ENCODE data around the gene SOX8.
A peak's percentile ranks its signal among the peaks of the same experiment; 100 is the strongest.
"Not testable (repeated sequence)": the region's sequence is repeated elsewhere in the genome, so short reads cannot be mapped to it uniquely, and the experiment has no call there.

SOX8 gene

DNA sequence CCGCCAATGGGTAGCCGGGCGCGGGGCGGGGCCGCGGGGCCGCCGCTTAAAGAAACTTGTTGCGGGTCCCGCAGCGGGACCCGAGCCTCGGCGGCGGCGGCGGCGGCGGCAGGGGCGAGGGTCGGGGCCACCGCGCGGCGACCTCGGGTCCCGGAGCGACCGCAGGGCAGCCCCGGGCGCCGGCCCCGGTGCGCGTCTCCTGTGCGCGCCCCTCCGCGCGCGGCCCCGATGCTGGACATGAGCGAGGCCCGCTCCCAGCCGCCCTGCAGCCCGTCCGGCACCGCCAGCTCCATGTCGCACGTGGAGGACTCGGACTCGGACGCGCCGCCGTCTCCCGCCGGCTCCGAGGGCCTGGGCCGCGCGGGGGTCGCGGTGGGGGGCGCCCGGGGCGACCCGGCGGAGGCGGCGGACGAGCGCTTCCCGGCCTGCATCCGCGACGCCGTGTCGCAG is at the start of gene SOX8:
TSS of gene SOX8 (plus strand) at position 76 of the 450 bp plus-strand sequence. CDS start at position 229, 153 bp downstream.
- peak in 1 of 3 experiments; percentile 27 for DNase-seq (ENCODE audit: low read depth in 3 of 3)

DNA sequence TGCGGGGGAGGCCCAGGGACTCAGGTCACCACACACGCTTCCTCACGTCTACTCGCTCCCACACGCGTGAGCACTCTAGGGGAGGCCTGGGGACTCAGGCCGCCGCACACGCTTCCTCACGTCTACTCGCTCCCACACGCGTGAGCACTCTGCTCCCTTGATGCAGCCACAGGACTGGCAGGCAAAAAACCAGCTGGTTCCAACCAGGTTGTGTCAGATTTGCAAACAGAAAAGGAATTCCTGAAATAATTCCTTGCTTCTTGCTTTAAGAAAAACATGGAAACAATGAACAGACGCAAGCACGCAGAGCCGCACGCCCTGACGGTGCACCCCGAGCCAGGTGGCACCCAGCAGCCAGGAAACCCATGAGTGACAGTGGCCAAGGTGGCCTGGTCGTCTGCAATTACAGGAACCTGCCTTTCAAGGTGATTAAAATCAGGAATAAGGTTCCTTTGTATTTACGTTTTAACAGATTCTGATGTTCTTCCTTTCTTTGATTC is 48.7 kb upstream of the SOX8 start:
- no peak for DNase-seq (ENCODE audit: low read depth in 3 of 3)

DNA sequence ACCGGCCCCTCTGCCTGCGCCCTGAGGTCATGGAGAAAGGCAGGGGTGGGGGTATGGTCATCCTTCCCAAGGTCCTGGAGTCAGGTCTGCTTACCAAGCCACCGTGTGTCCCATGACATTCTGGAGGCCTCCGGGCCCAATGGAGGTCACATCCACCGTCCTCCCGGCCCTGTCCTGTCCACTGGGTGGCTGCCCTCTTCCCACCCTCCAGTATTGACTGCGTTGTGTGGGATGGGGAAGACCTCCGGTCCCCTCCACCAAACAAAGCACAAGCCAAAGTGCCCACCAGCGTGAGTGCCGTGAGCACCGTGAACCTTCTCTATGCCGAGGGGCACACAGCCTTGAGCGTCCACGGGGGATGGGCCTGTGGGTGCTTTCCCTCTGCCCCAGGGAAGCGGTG is 48.0 kb upstream of the SOX8 start:
- DNase-seq (ENCODE audit: low read depth in 3 of 3), result no peak

DNA sequence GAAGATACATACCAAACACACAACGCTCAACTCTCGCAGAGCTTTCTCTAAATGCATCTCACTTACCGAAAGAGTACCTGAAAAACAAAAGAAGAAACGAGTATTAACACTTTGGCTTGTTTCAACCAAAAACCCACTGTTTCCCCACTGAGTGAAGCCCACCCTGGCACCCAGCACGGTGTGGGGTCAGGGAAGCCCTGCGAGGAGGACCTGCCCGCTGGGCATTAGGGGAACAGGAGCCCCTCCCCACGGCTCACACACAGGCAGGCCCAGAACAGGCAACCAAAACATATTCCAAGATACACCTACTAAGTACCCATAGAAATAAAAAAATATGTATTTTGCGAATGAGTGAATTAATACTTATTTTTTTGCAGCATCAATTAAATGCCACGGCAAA is 47.4 kb upstream of the SOX8 start:
- no peak for DNase-seq (ENCODE audit: low read depth in 3 of 3)

DNA sequence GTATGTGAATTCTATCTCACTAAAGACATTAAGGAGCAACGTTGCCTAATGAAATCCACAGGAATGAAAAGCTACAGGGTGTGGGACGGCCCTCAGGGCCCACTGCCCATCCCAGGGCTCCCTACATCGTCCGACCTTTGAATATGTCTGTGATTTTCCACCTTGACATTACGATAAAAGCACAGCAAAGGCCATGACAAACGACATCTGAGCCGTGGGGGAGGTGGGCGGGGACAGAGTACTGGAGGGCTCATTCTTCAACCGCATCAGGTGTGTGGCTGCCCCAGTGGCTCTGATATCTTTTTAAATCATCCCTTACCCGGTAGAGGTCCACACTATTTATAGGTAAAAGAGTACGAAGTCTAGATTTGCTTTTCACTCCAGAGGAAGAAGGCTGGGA is 45.9 kb upstream of the SOX8 start:
- DNase-seq (ENCODE audit: low read depth in 3 of 3), result no peak

DNA sequence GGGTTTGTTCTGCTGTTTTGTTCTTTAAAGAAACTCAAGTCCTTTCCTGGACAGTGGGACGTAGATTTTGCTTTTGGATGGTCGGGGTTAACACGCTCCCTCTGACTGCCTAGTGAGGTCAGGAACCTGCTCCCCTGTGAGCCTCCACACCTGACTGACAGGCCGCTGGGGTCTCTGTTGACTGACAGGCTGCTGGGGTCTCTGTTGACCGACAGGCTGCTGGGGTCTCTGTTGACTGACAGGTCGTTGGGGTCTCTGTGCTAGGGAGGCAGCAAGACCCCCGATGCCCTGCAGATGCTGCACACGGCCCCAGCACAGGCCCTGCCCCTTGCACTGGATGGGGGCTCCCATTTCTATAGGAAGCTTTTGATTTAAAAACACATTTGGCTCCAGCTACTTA is 44.3 kb upstream of the SOX8 start:
- DNase-seq (ENCODE audit: low read depth in 3 of 3), result no peak

DNA sequence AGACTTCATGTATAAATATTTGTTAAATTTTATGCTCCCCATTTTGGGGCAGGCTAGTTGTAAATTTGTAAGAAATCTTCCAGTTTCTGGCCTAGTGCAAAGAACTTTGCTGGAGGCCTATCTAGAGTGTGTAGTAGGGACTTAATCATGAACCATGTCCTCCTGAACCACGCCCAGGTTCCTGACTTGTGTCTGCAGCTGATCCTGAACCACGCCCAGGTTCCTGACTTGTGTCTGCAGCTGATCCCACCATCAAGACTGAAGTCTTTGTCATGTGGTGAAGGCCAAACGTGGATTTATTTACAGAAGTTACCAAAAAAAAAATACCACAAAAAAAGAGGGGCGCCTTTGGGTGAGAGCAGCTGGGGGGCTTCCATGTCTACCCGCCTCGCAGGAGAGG is 43.8 kb upstream of the SOX8 start:
- no peak for DNase-seq (ENCODE audit: low read depth in 3 of 3)

DNA sequence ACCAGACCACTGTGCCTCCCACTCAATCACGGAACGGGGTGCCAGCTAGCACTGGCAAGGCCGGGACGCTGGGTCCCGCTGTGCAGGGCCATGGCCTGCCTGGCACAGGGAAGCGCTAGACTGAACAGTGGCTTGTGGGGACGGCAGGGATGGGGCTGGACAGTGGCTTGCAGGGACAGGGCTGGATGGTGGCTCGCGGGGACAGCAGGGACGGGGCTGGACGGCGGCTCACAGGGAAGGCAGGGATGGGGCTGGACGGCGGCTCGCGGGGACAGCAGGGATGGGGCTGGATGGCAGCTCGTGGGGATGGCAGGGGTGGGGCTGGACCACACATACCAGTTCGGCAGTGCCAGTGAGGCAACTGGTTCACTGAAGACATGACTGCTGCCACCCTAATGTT is 43.4 kb upstream of the SOX8 start:
- DNase-seq (ENCODE audit: low read depth in 3 of 3), result no peak

DNA sequence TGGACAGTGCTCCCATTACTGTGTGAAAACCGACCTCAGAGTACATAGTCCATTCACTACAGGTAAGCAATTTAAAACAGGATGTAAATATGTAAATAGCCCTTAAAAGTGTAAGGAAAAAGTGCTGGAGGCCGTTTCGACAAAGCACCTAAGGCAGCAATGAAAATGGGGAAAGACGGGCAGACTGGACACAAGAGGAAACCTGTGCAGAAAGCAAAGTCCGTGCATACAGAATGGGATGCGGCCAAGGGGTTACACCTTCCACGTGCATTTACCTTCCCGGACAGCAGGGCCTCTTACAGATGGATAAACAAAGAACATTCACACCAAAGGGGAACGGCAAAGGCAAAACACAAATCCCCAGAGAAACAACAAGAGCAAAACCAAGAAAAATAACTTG is 42.8 kb upstream of the SOX8 start:
- no peak for DNase-seq (ENCODE audit: low read depth in 3 of 3)

DNA sequence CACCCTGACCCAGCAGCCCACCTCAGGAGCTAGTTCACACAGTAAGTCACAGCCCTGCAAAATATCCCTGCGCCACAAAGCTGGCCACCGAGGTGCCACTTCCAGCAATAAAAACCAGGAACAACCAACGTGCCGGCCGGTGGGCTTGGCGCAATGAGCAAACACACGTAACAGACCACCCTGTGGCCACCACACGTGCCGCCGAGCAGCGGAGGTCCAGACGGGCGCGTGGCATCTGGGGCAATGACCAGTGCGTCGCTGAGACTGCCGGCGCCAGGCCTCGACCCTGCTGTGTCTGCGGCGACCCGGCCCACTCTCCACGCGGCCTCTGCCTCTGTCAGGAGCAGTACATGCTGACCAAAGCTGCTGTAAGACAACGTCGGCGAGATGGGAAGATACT is 42.3 kb upstream of the SOX8 start:
- DNase-seq (ENCODE audit: low read depth in 3 of 3), result no peak

DNA sequence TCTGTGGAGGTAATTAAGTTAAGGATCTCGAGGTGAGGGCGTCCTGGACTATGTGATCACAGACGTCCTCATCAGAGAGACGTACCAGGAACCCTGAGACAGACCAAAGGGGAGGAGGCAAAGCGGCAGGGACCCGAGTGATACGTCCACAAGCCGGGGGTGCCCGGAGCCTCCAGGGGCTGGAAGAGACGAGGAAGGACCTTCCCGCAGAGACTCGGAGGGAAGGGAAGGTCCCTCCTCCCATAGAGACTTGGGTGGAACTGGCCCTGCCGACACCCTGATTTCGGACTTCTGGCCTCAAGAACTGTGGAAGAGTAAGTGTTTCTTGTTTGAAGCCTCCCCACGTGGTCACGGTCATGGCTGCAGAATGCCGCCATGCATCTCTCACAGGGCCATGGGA is 41.6 kb upstream of the SOX8 start:
- DNase-seq (ENCODE audit: low read depth in 3 of 3), result no peak

DNA sequence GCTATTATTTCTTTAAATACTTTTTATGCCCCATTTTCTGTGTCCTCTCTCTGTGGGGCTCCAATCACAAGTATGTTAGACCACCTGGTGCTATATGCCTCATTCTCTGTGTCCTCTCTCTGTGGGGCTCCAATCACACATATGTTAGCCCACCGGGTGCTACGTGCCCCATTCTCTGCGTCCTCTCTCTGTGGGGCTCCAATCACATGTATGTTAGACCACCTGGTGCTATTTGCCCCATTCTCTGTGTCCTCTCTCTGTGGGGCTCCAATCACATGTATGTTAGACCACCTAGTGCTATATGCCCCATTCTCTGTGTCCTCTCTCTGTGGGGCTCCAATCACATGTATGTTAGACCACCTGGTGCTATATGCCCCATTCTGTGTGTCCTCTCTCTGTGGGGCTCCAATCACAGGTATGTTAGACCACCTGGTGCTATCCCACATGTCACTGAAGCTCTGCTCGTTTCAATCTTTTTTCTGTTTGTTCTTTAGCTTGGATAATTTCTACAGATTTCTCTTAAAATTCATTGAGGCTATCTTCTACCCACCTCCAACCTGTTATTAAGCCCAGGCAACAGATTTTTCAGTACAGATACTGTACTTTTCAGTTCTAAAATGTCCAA is 39.0 kb upstream of the SOX8 start:
- DNase-seq (ENCODE audit: low read depth in 3 of 3), result no peak

DNA sequence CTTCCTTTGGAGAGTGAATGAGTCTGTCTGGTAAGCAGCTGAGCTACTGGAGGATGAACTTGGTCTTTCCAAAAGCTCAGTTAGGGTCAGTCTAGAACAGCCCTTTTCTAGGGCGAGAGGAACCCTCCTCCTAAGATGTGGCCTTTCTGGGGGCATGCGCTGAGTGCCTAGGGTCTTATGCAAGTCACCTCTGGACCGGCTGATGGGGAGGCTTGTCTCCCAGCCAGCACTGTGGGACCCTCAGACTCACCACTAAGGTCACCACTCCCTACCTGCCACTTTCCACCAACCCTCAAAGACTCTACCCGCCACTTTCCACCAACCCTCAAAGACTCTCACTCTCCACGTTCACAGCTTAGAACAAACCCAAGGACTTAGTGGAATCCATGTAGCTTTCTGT is 37.6 kb upstream of the SOX8 start:
- no peak for DNase-seq (ENCODE audit: low read depth in 3 of 3)

DNA sequence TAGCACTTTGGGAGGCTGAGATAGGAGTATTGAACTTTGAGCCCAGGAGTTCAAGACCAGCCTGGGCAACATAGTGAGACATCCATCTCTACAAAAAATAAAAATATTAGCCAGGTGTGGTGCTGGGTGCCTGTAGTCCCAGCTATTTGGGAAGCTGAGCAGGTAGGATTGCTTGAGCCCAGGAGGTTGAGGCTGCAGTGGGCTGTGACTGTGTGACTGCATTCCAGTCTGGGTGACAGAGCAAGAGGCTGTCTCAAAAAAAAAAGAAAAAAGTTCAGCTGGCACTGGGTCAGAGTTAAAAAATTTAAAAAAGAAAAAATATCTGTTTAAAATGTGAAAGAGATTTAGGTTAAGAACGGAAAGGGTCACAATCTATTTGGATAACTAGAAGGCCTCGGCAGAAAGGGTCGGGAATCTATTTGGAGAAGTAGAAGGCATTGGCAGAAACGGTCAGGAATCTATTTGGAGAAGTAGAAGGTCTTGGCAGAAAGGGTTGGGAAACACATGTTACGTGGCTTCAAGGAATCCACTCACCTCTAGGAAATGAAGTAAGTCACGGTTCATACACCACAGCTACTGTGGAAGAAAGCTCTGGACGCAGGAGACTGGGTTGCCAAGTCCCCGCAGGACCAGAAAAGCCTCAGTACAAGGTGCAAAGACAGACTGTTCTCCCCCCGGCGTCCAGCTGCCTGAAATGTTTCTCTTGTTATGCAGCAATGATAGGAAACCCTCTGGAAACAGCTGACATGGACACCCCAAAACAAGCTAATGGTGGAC is 36.1 kb upstream of the SOX8 start:
- DNase-seq (ENCODE audit: low read depth in 3 of 3), result no peak

DNA sequence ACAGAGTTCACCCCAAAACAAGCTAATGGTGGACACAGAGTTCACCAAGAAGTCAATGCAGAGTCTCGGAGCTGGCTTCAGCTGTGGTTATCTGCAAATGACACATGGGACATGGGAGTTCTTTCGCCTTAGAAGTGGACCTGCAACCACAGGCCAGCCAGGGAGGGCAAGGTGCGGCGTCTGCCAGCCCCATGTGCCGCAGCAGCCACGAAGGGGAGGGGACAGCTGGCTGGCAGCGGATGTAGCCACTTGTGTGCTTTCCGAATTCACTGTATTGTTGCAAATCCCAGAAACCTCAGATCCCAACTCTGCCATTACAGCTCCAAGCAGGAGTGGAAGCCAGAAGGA is 35.5 kb upstream of the SOX8 start:
- DNase-seq (ENCODE audit: low read depth in 3 of 3), result no peak

DNA sequence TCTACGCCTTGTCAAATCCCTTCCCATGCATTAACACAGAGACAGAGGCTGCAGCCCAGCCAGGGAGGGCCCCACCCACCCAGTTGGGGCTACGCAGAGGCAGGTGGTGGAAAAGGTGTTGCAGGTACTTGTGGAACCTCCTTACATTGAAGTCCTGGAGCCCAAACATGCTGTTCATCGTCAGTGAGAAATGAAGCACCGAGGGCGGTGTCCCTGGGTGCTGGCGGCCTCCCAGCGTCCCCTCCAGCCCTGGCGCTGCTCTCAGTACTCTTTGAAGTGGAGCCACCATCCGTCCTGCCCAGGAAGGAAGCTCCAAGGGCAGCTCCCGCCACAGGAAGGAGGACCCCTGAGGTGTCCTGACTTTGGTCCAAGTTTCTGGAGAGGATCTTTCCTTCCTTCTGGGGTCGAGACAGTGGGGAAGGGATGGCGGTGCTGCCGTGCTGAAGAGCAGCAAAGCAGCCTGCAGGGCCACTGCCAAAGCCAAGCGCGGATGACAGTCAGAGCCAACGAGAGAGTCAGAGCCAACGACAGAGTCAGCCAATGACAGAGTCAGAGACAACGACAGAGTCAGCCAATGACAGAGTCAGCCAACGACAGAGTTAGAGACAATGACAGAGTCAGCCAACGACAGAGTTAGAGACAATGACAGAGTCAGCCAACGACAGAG is 34.2 kb upstream of the SOX8 start:
- DNase-seq (ENCODE audit: low read depth in 3 of 3), result no peak

DNA sequence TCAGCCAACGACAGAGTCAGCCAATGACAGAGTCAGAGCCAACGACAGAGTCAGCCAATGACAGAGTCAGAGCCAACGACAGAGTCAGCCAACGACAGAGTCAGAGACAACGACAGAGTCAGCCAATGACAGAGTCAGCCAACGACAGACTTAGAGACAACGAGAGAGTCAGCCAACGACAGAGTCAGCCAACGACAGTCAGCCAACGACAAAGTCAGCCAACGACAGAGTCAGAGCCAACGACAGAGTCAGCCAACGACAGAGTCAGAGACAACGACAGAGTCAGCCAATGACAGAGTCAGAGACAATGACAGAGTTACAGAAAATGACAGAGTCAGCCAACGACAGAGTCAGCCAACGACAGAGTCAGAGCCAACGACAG is 33.7 kb upstream of the SOX8 start:
- DNase-seq (ENCODE audit: low read depth in 3 of 3), result not testable (repeated sequence)

DNA sequence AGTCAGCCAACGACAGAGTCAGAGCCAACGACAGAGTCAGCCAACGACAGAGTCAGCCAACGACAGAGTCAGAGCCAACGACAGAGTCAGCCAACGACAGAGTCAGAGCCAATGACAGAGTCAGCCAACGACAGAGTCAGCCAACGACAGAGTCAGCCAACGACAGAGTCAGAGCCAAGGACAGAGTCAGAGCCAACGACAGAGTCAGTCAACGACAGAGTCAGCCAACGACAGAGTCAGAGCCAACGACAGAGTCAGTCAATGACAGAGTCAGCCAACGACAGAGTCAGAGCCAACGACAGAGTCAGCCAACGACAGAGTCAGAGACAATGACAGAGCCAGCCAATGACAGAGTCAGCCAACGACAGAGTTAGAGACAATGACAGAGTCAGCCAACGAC is 32.8 kb upstream of the SOX8 start:
- DNase-seq (ENCODE audit: low read depth in 3 of 3), result not testable (repeated sequence)

DNA sequence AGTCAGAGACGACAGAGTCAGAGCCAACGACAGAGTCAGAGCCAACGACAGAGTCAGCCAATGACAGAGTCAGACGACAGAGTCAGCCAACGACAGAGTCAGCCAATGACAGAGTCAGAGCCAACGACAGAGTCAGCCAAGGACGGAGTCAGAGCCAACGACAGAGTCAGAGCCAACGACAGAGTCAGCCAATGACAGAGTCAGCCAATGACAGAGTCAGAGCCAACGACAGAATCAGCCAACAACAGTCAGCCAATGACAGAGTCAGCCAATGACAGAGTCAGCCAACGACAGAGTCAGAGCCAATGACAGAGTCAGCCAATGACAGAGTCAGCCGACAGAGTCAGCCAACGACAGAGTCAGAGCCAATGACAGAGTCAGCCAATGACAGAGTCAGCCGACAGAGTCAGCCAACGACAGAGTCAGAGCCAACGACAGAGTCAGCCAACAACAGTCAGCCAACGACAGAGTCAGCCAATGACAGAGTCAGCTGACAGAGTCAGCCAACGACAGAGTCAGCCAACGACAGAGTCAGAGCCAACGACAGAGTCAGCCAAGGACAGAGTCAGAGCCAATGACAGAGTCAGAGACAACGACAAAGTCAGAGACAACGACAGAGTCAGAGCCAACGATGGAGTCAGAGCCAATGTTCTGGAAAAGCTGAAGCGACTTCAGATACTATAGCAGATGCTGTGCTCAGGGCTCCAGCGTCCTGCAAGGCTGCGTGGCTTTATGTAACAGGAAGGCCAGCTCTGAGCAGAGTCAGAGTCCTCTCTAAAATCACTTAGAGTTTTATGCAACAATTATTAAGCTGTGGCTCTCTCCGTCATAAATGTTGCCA is 30.6 kb upstream of the SOX8 start:
- DNase-seq (ENCODE audit: low read depth in 3 of 3), result not testable (repeated sequence)

DNA sequence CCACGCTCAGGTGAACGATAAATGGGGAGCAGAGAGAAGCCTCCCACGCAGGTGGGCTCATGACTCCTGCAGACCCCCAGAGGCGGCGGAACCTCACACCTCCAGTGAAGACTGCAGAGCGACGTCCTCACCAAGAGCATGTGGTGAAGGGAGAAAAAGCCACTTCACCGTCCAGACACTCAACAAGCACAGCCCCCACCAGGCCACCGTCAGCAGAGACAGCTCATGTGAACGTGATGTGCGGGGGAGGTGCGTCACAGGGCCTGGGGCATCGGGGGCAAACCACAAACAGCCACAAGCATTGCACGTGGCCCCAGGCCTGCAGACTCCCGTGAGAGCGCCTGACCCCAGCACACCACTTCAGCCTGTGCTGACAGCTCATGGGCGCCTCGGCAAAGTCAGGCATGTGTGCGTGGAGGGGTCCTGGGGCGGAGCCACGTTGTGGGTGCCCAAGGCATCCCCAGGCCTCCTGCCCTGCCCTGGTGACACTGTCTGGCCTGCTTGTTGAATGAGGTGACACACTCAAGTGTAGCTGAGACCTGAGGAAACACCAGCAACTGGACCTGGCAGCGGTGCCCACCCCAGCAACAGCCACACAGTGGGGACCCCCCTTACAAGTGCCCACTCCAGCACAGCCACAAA is 29.8 kb upstream of the SOX8 start:
- DNase-seq (ENCODE audit: low read depth in 3 of 3), result no peak

DNA sequence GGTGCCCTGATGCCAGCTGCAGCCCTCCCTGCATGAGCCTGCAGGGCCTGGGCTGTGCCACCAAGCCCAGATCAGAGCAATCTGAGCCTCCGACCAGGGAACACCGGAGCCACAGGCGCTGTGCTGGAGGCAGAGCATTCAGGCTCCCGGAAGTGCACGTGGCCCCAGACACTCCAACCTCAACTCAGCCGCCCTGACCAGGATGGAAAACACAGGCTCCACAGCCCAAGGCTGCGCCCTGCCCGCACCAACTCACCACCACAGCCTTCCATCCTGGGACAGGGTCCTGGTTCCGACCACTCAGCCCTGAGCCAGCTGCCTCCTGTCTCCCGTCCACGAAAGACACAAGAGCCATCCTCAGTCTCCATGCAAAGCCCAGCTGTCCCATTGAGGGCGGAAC is 29.2 kb upstream of the SOX8 start:
- DNase-seq (ENCODE audit: low read depth in 3 of 3), result no peak

DNA sequence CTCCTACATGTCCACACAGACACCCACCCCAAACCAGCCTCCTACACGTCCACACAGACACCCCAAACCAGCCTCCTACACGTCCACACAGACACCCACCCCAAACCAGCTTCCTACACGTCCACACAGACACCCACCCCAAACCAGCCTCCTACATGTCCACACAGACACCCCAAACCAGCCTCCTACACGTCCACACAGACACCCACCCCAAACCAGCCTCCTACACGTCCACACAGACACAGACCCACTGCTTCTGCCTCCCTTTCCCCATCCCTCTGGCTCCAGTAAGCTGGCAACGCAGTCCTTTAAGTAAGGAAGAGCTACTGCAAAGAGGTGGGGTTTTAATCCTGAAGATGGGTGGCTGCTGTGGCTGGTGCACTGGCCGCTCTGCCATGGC is 27.8 kb upstream of the SOX8 start:
- DNase-seq (ENCODE audit: low read depth in 3 of 3), result not testable (repeated sequence)

Measured in stimulated activated CD4-positive, alpha-beta T cell treated with anti-CD3 and anti-CD28 coated beads, TNF-alpha, amount 100 ng/mL, for 24 hours (primary cell).